Raji (cell line): ENCODE results near the gene COPS6.

Experiments
- POLR2A ChIP-seq: IDR thresholded peaks from 2 replicates; pipeline ENCODE4 v1.6.1; 2011; ENCODE audit warnings: low read depth, low read length, control low read depth; ENCODE audit not compliant: insufficient read depth

COPS6 gene

GRCh38 chr7:100088621-100089457 lies at the start of gene COPS6:
TSS of gene COPS6 (plus strand) at chr7:100088969. CDS start at chr7:100088991, 22 bp downstream.
- TF ChIP-seq POLR2A, result peak; percentile 90

- TF ChIP-seq POLR2A, result no peak
Measured at GRCh38 chr7:100040575-100040974, 48.2 kb upstream of the COPS6 start.

- no peak for TF ChIP-seq POLR2A
Measured at GRCh38 chr7:100044718-100045117, 44.1 kb upstream of the COPS6 start.

GRCh38 chr7:100048680-100049079 lies 40.1 kb upstream of the COPS6 start:
- no peak for TF ChIP-seq POLR2A

GRCh38 chr7:100049441-100050291 lies 39.1 kb upstream of the COPS6 start, which contains the start of gene ZSCAN21:
TSS of gene ZSCAN21 (plus strand) at chr7:100049774. CDS start at chr7:100057007, 7,233 bp downstream.
- TF ChIP-seq POLR2A, result peak; percentile 86

- TF ChIP-seq POLR2A, result no peak
Measured at GRCh38 chr7:100051611-100052010, 37.2 kb upstream of the COPS6 start.

GRCh38 chr7:100053215-100053614 lies 35.6 kb upstream of the COPS6 start:
- no peak for TF ChIP-seq POLR2A

GRCh38 chr7:100057006-100057405 lies 31.8 kb upstream of the COPS6 start:
- no peak for TF ChIP-seq POLR2A

GRCh38 chr7:100059251-100059739 lies 29.5 kb upstream of the COPS6 start:
- no peak for TF ChIP-seq POLR2A

- TF ChIP-seq POLR2A, result no peak
Measured at GRCh38 chr7:100061518-100062193, 27.1 kb upstream of the COPS6 start.

GRCh38 chr7:100063376-100063775 lies 25.4 kb upstream of the COPS6 start:
- no peak for TF ChIP-seq POLR2A

GRCh38 chr7:100064162-100064561 lies 24.6 kb upstream of the COPS6 start:
- TF ChIP-seq POLR2A, result no peak

- TF ChIP-seq POLR2A, result no peak
Measured at GRCh38 chr7:100065452-100066186, 23.1 kb upstream of the COPS6 start.

GRCh38 chr7:100066953-100067352 lies 21.8 kb upstream of the COPS6 start:
- no peak for TF ChIP-seq POLR2A
